ENCODE results near the gene FHOD3.

GRCh38 chr18:36628435-36629137 lies 331.1 kb downstream of the FHOD3 start:
- TF ChIP-seq CTCF (IDR thresholded peaks at IDR 0.05; ENCODE audit: control extremely low read depth in 1 of 3, insufficient read depth in 1 of 3, low read depth in 1 of 3, low read length in 3 of 3) (no peak), USF2 (IDR thresholded peaks at IDR 0.05; ENCODE audit: low read length) (no peak), SP1 (IDR thresholded peaks at IDR 0.05; ENCODE audit: low read depth, low read length) (no peak), TBP (IDR thresholded peaks at IDR 0.05; ENCODE audit: low read depth, low read length) (no peak), POLR2AphosphoS5 (IDR thresholded peaks at IDR 0.05; ENCODE audit: low read depth, low read length) (no peak), CEBPB (IDR thresholded peaks at IDR 0.05; ENCODE audit: low read depth, low read length) (no peak), GABPA (IDR thresholded peaks at IDR 0.05; ENCODE audit: borderline replicate concordance, insufficient read depth, low read length) (no peak)
